GM23248 (cell line): ENCODE data around the gene CALML3. TPM values are rescaled to one million over a fixed set of nuclear protein-coding genes. Genes with fewer than 3 reads are reported as not detected.

Source experiments
- DNase-seq: peaks from one replicate; pipeline ENCODE4 v3.0.0-alpha.2; 2015
- H2AFZ ChIP-seq: fragments of 200-600 bp; sonication (generic); 2 replicates; pipeline ENCODE4 v1.6.1; 2016; ENCODE audit warnings: antibody characterized with exemption
- H3F3A ChIP-seq: fragments of 200-600 bp; sonication (generic); 2 replicates; pipeline ENCODE4 v1.6.1; 2016; ENCODE audit warnings: mild to moderate bottlenecking, antibody characterized with exemption, mixed run types; ENCODE audit not compliant: insufficient read depth
- H3K27ac ChIP-seq: fragments of 200-600 bp; sonication (generic); 2 replicates; pipeline ENCODE4 v1.5.1; 2016; ENCODE audit warnings: mild to moderate bottlenecking
- H3K27me3 ChIP-seq: fragments of 200-600 bp; sonication (generic); replicated peaks from 2 replicates; pipeline ENCODE4 v1.6.1; 2016; ENCODE audit warnings: mild to moderate bottlenecking; ENCODE audit not compliant: insufficient read depth
- H3K36me3 ChIP-seq: fragments of 200-600 bp; sonication (generic); 2 replicates; pipeline ENCODE4 v1.6.1; 2016; ENCODE audit warnings: low read depth, mild to moderate bottlenecking
- H3K4me1 ChIP-seq: fragments of 200-600 bp; sonication (generic); 2 replicates; pipeline ENCODE4 v1.6.1; 2016; ENCODE audit warnings: mild to moderate bottlenecking; ENCODE audit not compliant: insufficient read depth
- H3K4me2 ChIP-seq: fragments of 200-600 bp; sonication (generic); one replicate; pipeline ENCODE4 v1.6.1; 2016; ENCODE audit warnings: mild to moderate bottlenecking; ENCODE audit not compliant: unreplicated experiment
- H3K4me3 ChIP-seq: fragments of 200-600 bp; sonication (generic); 2 replicates; pipeline ENCODE4 v1.5.1; 2016; ENCODE audit warnings: mild to moderate bottlenecking
- H3K79me2 ChIP-seq: fragments of 200-600 bp; sonication (generic); 2 replicates; pipeline ENCODE4 v1.6.1; 2016; ENCODE audit warnings: mild to moderate bottlenecking; ENCODE audit not compliant: insufficient read depth
- H3K9ac ChIP-seq: fragments of 200-600 bp; sonication (generic); 2 replicates; pipeline ENCODE4 v1.6.1; 2016; ENCODE audit warnings: mild to moderate bottlenecking
- H3K9me2 ChIP-seq: fragments of 200-600 bp; sonication (generic); 2 replicates; pipeline ENCODE4 v1.6.1; 2016; ENCODE audit warnings: mixed run types, mild to moderate bottlenecking, moderate library complexity; ENCODE audit not compliant: insufficient read depth
- H3K9me3 ChIP-seq: fragments of 200-600 bp; sonication (generic); one replicate; pipeline ENCODE4 v1.6.1; 2017; ENCODE audit warnings: low read depth
- H4K20me1 ChIP-seq: fragments of 200-600 bp; sonication (generic); 2 replicates; pipeline ENCODE4 v1.6.0; 2016; ENCODE audit not compliant: insufficient read depth
- EZH2 ChIP-seq: fragments of 200-600 bp; sonication (generic); IDR thresholded peaks from 2 replicates; pipeline ENCODE4 v1.6.1; 2018; ENCODE audit warnings: antibody characterized with exemption, mild to moderate bottlenecking; ENCODE audit not compliant: insufficient read depth, poor library complexity, severe bottlenecking
- EZH2phosphoT487 ChIP-seq: fragments of 200-600 bp; sonication (generic); IDR thresholded peaks from 2 replicates; pipeline ENCODE4 v1.6.1; 2018; ENCODE audit warnings: antibody characterized with exemption, moderate library complexity, mild to moderate bottlenecking, low read depth; ENCODE audit not compliant: insufficient read depth
- WGBS, 2 experiments: methylation state at CpG; one replicate each; pipeline ENCODE4 v1.1.6; 2015 to 2017; ENCODE audit warnings: low lambda C conversion rate in 2 of 2, low coverage in 1 of 2; ENCODE audit errors: missing lambda C conversion rate in 2 of 2; 5-methylcytosine and 5-hydroxymethylcytosine counted together
- in situ Hi-C: fragments of 300-500 bp; cut with MboI; formaldehyde crosslinking; loops from 2 replicates; pipeline ENCODE4 v1.15.0; 2020
- polyA plus RNA-seq: library from polyadenylated mRNA; unstranded; fragments of >200 nt; fragmentation: Nextera tagmentation; extraction: Ambion mirVana; gene quantifications from 2 replicates; pipeline ENCODE4 v1.2.1, GENCODE V29; 2016
- total RNA-seq: library from RNA; depleted of rRNA; stranded (reverse); fragments of >200 nt; shearing (Covaris generic); gene quantifications from 2 replicates; pipeline ENCODE4 v1.2.3, GENCODE V29; 2014

CALML3 gene
- total and polyA plus RNA-seq, 2 experiments from 2014 or later = not detected

DNA sequence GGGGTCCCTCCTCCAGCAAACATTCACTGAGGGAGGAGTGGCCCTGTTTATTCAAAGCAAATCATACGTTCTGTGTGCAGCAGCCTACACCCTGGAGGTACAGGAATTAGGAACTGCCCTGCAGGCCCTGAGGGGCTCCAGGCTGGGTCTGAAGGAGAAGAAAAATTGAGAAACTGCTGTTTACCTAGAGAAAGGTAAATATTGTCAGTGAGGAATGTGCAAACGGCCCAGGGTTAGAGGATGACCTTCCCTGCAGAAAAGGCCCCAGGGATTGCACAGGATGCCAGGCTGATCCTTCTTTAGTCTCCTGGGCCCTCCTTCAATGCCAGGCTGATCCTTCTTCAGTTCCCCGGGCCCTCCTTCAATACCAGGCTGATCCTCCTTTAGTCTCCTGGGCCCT lies 31.1 kb upstream of the CALML3 start:
- no peaks in the 10 kb centered on the region for H3K79me2 ChIP-seq
- no peaks in the 10 kb centered on the region for H4K20me1 ChIP-seq
- in situ Hi-C loops = no loop called here
- H3K27me3 ChIP-seq = no peaks in the 10 kb centered on the region
- no peak for DNase-seq
- no peak overlapping the region for H2AFZ ChIP-seq
- no peak overlapping the region for H3K4me3 ChIP-seq
- no peak overlapping the region for H3K9ac ChIP-seq
- no peaks in the 10 kb centered on the region for H3K36me3 ChIP-seq
- H3K27ac ChIP-seq = no peak overlapping the region
- no peak overlapping the region for H3K4me2 ChIP-seq
- TF ChIP-seq EZH2 = no peak
- no peak for TF ChIP-seq EZH2phosphoT487
- no peaks in the 10 kb centered on the region for H3K4me1 ChIP-seq
- 61 to 71% methylated on average over 3 of the region's 3 CpGs for WGBS, 2 experiments
- no peaks in the 10 kb centered on the region for H3K9me3 ChIP-seq
- no peaks in the 10 kb centered on the region for H3F3A ChIP-seq
- no peaks in the 10 kb centered on the region for H3K9me2 ChIP-seq

DNA sequence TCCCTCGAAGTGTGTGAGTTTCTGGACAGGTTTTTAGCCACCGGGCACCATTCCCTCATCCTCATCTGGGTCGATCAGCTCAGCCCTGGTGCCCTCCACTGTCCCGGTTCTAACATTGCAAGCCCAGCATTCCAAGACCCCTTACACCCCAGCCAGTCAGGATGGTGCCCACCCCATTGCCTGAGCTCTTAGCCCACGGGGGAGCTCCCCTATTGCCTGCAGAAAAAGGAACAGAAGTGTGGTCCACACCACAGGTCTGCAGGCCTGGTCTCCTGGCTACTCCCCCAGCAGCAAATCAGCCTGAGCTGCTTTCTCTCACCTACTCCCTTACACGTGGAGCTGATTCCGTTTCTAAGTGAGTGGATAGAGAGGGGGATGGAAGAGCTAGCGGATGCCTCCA lies 30.1 kb upstream of the CALML3 start:
- no peak overlapping the region for H2AFZ ChIP-seq
- no peaks in the 10 kb centered on the region for H3K27me3 ChIP-seq
- H3F3A ChIP-seq = no peaks in the 10 kb centered on the region
- H3K27ac ChIP-seq = no peak overlapping the region
- no peaks in the 10 kb centered on the region for H3K4me1 ChIP-seq
- in situ Hi-C loops = no loop called here
- H3K9ac ChIP-seq = no peak overlapping the region
- H3K36me3 ChIP-seq = no peaks in the 10 kb centered on the region
- no peak overlapping the region for H3K4me2 ChIP-seq
- DNase-seq = no peak
- H3K9me2 ChIP-seq = no peaks in the 10 kb centered on the region
- no peak overlapping the region for H3K4me3 ChIP-seq
- WGBS, 2 experiments = 72 to 77% methylated on average over 8 of the region's 8 CpGs
- no peaks in the 10 kb centered on the region for H3K79me2 ChIP-seq
- H4K20me1 ChIP-seq = no peaks in the 10 kb centered on the region
- H3K9me3 ChIP-seq = no peaks in the 10 kb centered on the region
- TF ChIP-seq EZH2 = no peak
- TF ChIP-seq EZH2phosphoT487 = no peak

DNA sequence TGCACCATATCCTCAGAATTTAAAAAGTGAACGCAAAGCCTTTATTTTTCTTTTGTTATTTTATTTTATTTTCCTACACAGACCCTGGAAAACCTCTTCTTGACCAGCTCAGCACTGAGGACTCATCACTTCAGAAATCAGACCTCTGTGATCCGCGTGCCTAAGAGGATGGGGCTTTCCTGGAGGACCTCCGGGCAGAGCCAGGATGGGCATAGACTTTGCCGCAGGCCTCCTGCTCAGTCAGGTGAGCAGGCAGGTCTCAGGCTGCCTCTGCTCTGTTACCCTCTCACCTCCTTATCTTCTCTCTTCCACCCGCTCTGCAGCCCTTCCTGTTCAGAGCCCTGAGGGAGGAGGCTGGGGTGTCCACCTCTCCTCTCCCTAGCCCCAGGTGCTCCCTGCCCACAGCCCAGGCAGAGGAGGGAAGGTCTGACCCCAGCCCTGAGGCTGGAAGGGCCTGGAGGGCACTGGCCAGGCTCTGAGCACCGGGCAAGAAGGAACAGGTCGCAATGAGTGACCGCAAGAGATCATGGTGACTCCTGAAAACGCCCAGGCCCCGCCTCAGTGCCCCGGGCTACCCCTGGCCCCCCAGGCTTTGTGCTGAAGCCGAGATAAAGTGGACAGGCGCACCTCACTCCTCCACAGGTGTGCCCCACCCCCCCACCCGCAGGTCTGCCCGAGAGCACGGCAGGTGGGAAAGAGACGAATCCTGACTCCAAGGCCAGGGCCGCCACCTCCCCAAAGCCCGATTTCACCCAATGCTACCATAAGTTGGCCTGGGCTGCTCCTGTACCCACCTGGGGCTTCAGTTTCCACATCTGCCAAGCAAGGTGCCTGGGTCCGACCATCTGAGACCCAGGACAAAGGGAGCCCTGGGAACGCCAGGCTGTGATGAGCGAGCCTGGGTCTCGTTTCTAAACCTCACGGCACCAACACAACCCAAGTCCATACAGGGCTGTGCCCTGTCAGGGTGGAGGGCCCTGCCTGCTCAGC lies 28.2 kb upstream of the CALML3 start:
- Histone ChIP-seq H3K4me2 (no peak overlapping the region), H3K79me2 (no peaks in the 10 kb centered on the region), H3K4me3 (no peak overlapping the region), H3K36me3 (no peaks in the 10 kb centered on the region), H3K27me3 (no peaks in the 10 kb centered on the region; the same call in 1 of the 2 replicates), H3K9me2 (no peaks in the 10 kb centered on the region), H2AFZ (no peak overlapping the region), H3F3A (no peaks in the 10 kb centered on the region), H3K27ac (no peak overlapping the region), H3K9ac (no peak overlapping the region), H3K4me1 (no peaks in the 10 kb centered on the region), H3K9me3 (no peaks in the 10 kb centered on the region), H4K20me1 (no peaks in the 10 kb centered on the region)
- 88% methylated on average over 17 to 25 of the region's 25 CpGs for WGBS, 2 experiments
- no peak for DNase-seq
- in situ Hi-C loops = no loop called here
- TF ChIP-seq EZH2phosphoT487 (no peak), EZH2 (no peak)

DNA sequence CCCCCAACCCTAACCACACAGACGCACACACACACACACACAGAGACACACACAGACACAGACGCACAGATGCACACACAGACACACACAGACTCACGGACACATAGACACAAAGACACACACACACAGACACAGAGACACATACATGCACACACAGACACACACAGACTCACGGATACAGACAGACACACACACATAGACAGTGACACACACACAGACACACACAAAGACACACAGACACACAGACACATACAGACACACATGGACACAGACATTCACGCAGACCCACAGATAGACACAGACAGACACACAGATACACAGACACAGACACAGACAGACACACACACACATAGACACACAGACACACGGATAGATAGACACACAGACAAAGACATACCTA lies 27.5 kb upstream of the CALML3 start:
- H4K20me1 ChIP-seq = no peaks in the 10 kb centered on the region
- H3K4me3 ChIP-seq = no peak overlapping the region
- no peak overlapping the region for H3K4me2 ChIP-seq
- no peaks in the 10 kb centered on the region for H3F3A ChIP-seq
- H2AFZ ChIP-seq = no peak overlapping the region
- in situ Hi-C loops = no loop called here
- H3K9me3 ChIP-seq = no peaks in the 10 kb centered on the region
- H3K9ac ChIP-seq = no peak overlapping the region
- WGBS, 2 experiments = 66 to 71% methylated on average over 6 of the region's 6 CpGs
- DNase-seq = no peak
- H3K27me3 ChIP-seq = no peaks in the 10 kb centered on the region; the same call in 1 of the 2 replicates
- no peaks in the 10 kb centered on the region for H3K36me3 ChIP-seq
- no peak for TF ChIP-seq EZH2phosphoT487
- no peak for TF ChIP-seq EZH2
- no peaks in the 10 kb centered on the region for H3K9me2 ChIP-seq
- H3K79me2 ChIP-seq = no peaks in the 10 kb centered on the region
- no peak overlapping the region for H3K27ac ChIP-seq
- H3K4me1 ChIP-seq = no peaks in the 10 kb centered on the region
